ENCODE results near the gene DNHD1.

DNA sequence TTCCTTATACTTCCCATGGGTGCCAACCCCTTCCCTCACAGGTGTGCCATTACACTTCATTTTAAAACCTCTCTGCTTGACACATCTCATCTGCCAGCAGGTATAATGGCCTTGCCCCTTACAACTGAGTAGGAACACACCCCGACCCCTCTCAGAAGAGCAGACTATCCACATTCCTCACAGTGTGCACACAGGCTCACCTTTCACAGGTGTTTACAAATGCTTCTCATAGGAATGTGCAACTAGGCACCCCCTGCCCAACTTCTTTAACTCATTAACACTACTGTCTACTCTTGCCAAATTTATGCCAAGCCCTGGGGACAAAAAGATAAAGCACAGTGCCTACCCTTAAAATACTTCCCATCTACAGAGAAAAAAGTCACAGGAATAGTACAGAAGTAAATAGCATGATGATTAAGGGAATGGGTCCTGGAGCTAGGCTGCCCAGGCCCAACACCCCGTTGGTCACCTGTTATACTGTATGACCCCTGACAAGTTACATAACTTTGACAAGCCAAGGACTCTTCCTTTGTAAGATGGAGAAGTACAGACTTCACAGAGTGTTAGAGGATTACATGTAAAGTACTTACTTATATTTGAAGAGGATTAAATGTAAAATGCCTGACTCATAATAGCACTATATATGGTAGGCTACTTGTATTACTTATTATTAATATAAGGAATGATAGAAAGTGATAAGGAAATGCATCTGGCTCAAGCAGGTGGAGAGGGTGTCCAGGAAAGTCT is 38.6 kb upstream of the DNHD1 start:
- TF ChIP-seq, protein P1, sequence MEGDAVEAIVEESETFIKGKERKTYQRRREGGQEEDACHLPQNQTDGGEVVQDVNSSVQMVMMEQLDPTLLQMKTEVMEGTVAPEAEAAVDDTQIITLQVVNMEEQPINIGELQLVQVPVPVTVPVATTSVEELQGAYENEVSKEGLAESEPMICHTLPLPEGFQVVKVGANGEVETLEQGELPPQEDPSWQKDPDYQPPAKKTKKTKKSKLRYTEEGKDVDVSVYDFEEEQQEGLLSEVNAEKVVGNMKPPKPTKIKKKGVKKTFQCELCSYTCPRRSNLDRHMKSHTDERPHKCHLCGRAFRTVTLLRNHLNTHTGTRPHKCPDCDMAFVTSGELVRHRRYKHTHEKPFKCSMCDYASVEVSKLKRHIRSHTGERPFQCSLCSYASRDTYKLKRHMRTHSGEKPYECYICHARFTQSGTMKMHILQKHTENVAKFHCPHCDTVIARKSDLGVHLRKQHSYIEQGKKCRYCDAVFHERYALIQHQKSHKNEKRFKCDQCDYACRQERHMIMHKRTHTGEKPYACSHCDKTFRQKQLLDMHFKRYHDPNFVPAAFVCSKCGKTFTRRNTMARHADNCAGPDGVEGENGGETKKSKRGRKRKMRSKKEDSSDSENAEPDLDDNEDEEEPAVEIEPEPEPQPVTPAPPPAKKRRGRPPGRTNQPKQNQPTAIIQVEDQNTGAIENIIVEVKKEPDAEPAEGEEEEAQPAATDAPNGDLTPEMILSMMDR (IDR thresholded peaks at IDR 0.05) = no peak
- no peak for TF ChIP-seq POLR2A (IDR thresholded peaks at IDR 0.05)
